HepG2 (cell line): ENCODE data around the gene FNDC3B. TPM values are rescaled to one million over a fixed set of nuclear protein-coding genes. Genes with fewer than 3 reads are reported as not detected.

ENCODE experiments used
- ATAC-seq: fragments of 200-7000 bp; cut with Tn5 transposase; 3 replicates; pipeline ENCODE4 v1.9.1; 2020; ENCODE audit warnings: mild to moderate bottlenecking, moderate library complexity
- BruUV-seq: library from RNA; stranded (reverse); fragments of 400-500 nt; replicated peaks from 2 replicates; lab custom pipeline; 2021; lab: Mats Ljungman, UMichigan
- CTCF ChIA-PET: fragments of 300-600 bp; formaldehyde crosslinking; extraction: SDS; loops from one replicate; lab custom pipeline; 2021; ENCODE audit warnings: low total read pairs, inconsistent platforms, low intra/inter-chr PET ratio; lab: Yijun Ruan, JAX
- POLR2A ChIA-PET: fragments of 350-600 bp; sonication (Branson Sonifier 250); formaldehyde crosslinking; loops from one replicate; lab custom pipeline; 2020; ENCODE audit warnings: antibody characterized with exemption, inconsistent platforms; lab: Yijun Ruan, JAX
- DNase-seq: peaks from one replicate; pipeline ENCODE4 v3.0.0-alpha.2; 2015; ENCODE audit warnings: low spot score
- FAIRE-seq: peaks from 3 replicates; lab custom pipeline; 2011; peaks lifted over from hg19 to GRCh38; lab: Jason Lieb, UNC
- H2AFZ ChIP-seq: one replicate; pipeline ENCODE4 v1.6.1; 2011; ENCODE audit warnings: low read length, inconsistent platforms
- H3K27ac ChIP-seq: fragments of 300-600 bp; 3 replicates; pipeline ENCODE4 v1.8.0; 2011; ENCODE audit warnings: mixed run types, mild to moderate bottlenecking, mixed read lengths, low read length, inconsistent platforms; ENCODE audit not compliant: insufficient read depth; ENCODE audit errors: extremely low read length
- H3K27me3 ChIP-seq, 2 experiments: fragments of 200-600 bp in 1 of 2; 2 replicates in 1 of 2; 3 replicates in 1 of 2; pipeline versions ENCODE4 v1.6.0 to v1.8.0; 2011; ENCODE audit warnings: low read length in 2 of 2, mild to moderate bottlenecking in 2 of 2, moderate library complexity in 2 of 2, inconsistent platforms in 1 of 2; ENCODE audit not compliant: insufficient read depth in 2 of 2, control insufficient read depth in 1 of 2
- H3K36me3 ChIP-seq, 2 experiments: fragments of 200-600 bp in 1 of 2; replicated peaks in 1 of 2; 2 replicates in 1 of 2; 3 replicates in 1 of 2; pipeline versions ENCODE4 v1.5.1 to v1.8.0; 2011; ENCODE audit warnings: low read length in 2 of 2, inconsistent platforms in 1 of 2; ENCODE audit not compliant: insufficient read depth in 2 of 2, control insufficient read depth in 1 of 2
- H3K4me1 ChIP-seq: 2 replicates; pipeline ENCODE4 v1.5.1; 2012; ENCODE audit warnings: low read length, inconsistent platforms; ENCODE audit not compliant: insufficient read depth
- H3K4me2 ChIP-seq: 2 replicates; pipeline ENCODE4 v1.6.0; 2011; ENCODE audit warnings: low read depth, low read length, inconsistent platforms
- H3K4me3 ChIP-seq, 3 experiments: fragments of 200-600 bp in 1 of 3; sonication (generic), shearing (Covaris generic) in 1 of 3; replicated peaks in 1 of 3; 2 replicates each; pipeline ENCODE4 v1.5.1; 2011 to 2016; ENCODE audit warnings: low read length in 3 of 3, inconsistent platforms in 2 of 3, low read depth in 2 of 3, mild to moderate bottlenecking in 2 of 3, control low read depth in 1 of 3, mixed read lengths in 1 of 3; ENCODE audit not compliant: insufficient read depth in 1 of 3
- H3K79me2 ChIP-seq: one replicate; pipeline ENCODE4 v1.6.1; 2011; ENCODE audit warnings: low read length, inconsistent platforms; ENCODE audit not compliant: insufficient read depth
- H3K9ac ChIP-seq: 2 replicates; pipeline ENCODE4 v1.6.0; 2011; ENCODE audit warnings: mild to moderate bottlenecking, low read depth, low read length, inconsistent platforms; ENCODE audit not compliant: insufficient read depth
- H3K9me3 ChIP-seq: 2 replicates; pipeline ENCODE4 v1.5.1; 2012; ENCODE audit warnings: mild to moderate bottlenecking, low read length
- H4K20me1 ChIP-seq: 2 replicates; pipeline ENCODE4 v1.6.0; 2011; ENCODE audit warnings: inconsistent platforms, mild to moderate bottlenecking, low read length, moderate library complexity; ENCODE audit not compliant: insufficient read depth
- ARID3A ChIP-seq: IDR thresholded peaks from 2 replicates; pipeline ENCODE4 v1.6.1; 2012; ENCODE audit warnings: low read depth, low read length, improper control_type of control experiment
- CENPX ChIP-seq: sonication (generic); formaldehyde crosslinking; IDR thresholded peaks from 2 replicates; pipeline ENCODE4 v1.9.0; 2021; ENCODE audit warnings: mild to moderate bottlenecking, missing genetic modification reagents, moderate library complexity
- HIVEP1 ChIP-seq: sonication (generic); formaldehyde crosslinking; IDR thresholded peaks from 2 replicates; pipeline ENCODE4 v1.4.0; 2020; ENCODE audit warnings: mild to moderate bottlenecking, missing genetic modification reagents
- KDM5B ChIP-seq: sonication (generic); formaldehyde crosslinking; IDR thresholded peaks from 2 replicates; pipeline ENCODE4 v1.4.0; 2020; ENCODE audit warnings: missing genetic modification reagents, mild to moderate bottlenecking, borderline replicate concordance
- KLF13 ChIP-seq: sonication (generic); formaldehyde crosslinking; IDR thresholded peaks from 2 replicates; pipeline ENCODE4 v1.4.0; 2020; ENCODE audit warnings: mild to moderate bottlenecking, missing genetic modification reagents
- PAF1 ChIP-seq: IDR thresholded peaks from 2 replicates; pipeline ENCODE4 v1.6.1; 2016; ENCODE audit warnings: missing genetic modification reagents, missing compliant biosample characterization
- PLRG1 ChIP-seq: fragments of 450-650 bp; conservative IDR thresholded peaks from 2 replicates; pipeline ENCODE4 v1.6.1; 2016
- RBM22 ChIP-seq: fragments of 200-400 bp; formaldehyde crosslinking; optimal IDR thresholded peaks from 2 replicates; pipeline ENCODE3; 2017; ENCODE audit warnings: mild to moderate bottlenecking, low read length, moderate library complexity
- SALL2 ChIP-seq: sonication (generic); formaldehyde crosslinking; IDR thresholded peaks from 2 replicates; pipeline ENCODE4 v1.8.1; 2023; ENCODE audit warnings: mild to moderate bottlenecking, missing genetic modification reagents, inconsistent platforms
- TIGD3 ChIP-seq: sonication (generic); formaldehyde crosslinking; IDR thresholded peaks from 2 replicates; pipeline ENCODE4 v1.5.1; 2020; ENCODE audit warnings: mild to moderate bottlenecking, missing genetic modification reagents, borderline replicate concordance
- TSC22D2 ChIP-seq: sonication (generic); formaldehyde crosslinking; IDR thresholded peaks from 2 replicates; pipeline ENCODE4 v1.5.1; 2020; ENCODE audit warnings: missing genetic modification reagents, mild to moderate bottlenecking, borderline replicate concordance
- ZNF274 ChIP-seq: sonication (generic); formaldehyde crosslinking; IDR thresholded peaks from 2 replicates; pipeline ENCODE4 v1.5.1; 2020; ENCODE audit warnings: mild to moderate bottlenecking, missing genetic modification reagents
- ZNF501 ChIP-seq: sonication (generic); formaldehyde crosslinking; IDR thresholded peaks from 2 replicates; pipeline ENCODE4 v1.5.1; 2020; ENCODE audit warnings: mild to moderate bottlenecking, moderate library complexity, missing genetic modification reagents
- ZNF816 ChIP-seq: sonication (generic); formaldehyde crosslinking; IDR thresholded peaks from 2 replicates; pipeline ENCODE4 v1.8.0; 2022; ENCODE audit warnings: missing genetic modification reagents, mild to moderate bottlenecking, borderline replicate concordance
- WGBS: methylation state at CpG from one replicate; pipeline ENCODE4 v1.1.6; 2017; ENCODE audit warnings: low lambda C conversion rate; 5-methylcytosine and 5-hydroxymethylcytosine counted together
- in situ Hi-C: cut with HindIII; loops from 2 replicates; pipeline ENCODE4 v1.10.0; 2017; ENCODE audit warnings: low pct_unique_long_range_greater_than_20kb; ENCODE audit not compliant: extremely low pct_ligation_motif_present
- intact Hi-C: fragments of 100-400 bp; cut with micrococcal nuclease; formaldehyde crosslinking; loops from one replicate; pipeline ENCODE4 v1.10.0; 2022; ENCODE audit not compliant: unreplicated experiment
- polyA plus RNA-seq, 8 experiments: library from polyadenylated mRNA; depleted of rRNA in 3 of 8; stranded (reverse) in 7 of 8; unstranded in 1 of 8; fragments of >200 nt; fragmentation: Illumina TruSeq in 4 of 8; extraction: Trizol in 4 of 8; gene quantifications; 2 replicates each; pipeline versions ENCODE4 v1.2.1 to v1.2.3, GENCODE V29; 2011 to 2016; ENCODE audit warnings: low read depth in 4 of 8, missing spikeins in 1 of 8, mixed read lengths in 1 of 8; ENCODE audit not compliant: insufficient read depth in 1 of 8
- total RNA-seq, 5 experiments: library from RNA; depleted of rRNA; stranded (reverse); fragments of >200 nt; fragmentation: Illumina TruSeq; extraction: Trizol; gene quantifications; 2 replicates each; pipeline ENCODE4 v1.2.3, GENCODE V29; 2016; ENCODE audit warnings: low read depth in 1 of 5

The FNDC3B gene
- total and polyA plus RNA-seq, 2 of the 13 experiments (the other 11 are each of a cell fraction or from before 2014, with no cell fraction given), result 74.8 to 103 TPM

GRCh38 chr3:172259111-172259541 lies 219.7 kb downstream of the FNDC3B start:
- TSS peak; percentile 2 for BruUV-seq
- Histone ChIP-seq H3K4me1 (peaks cover 46% of the 10 kb centered on the region), H3K9me3 (no peaks in the 10 kb centered on the region), H3K4me3 (no peak overlapping the region), H3K36me3 (peaks cover 23 to 87% of the 10 kb centered on the region in 2 experiments), H3K27ac (no peak overlapping the region), H3K9ac (no peak overlapping the region), H2AFZ (no peak overlapping the region), H3K79me2 (peaks cover 79% of the 10 kb centered on the region), H4K20me1 (peaks cover 97% of the 10 kb centered on the region), H3K4me2 (no peak overlapping the region), H3K27me3 (no peaks in the 10 kb centered on the region)
- FAIRE-seq, result no peak
- DNase-seq, result no peak
- CTCF ChIA-PET, result no interaction called here
- no peak for ATAC-seq
- no peak for TF ChIP-seq PLRG1
- no peak for TF ChIP-seq ARID3A
- no peak for TF ChIP-seq ZNF816 (CRISPR knock-in tag)
- no peak for TF ChIP-seq HIVEP1 (CRISPR knock-in tag)
- TF ChIP-seq TIGD3, result no peak
- TF ChIP-seq RBM22, result peak; percentile 98
- no peak for TF ChIP-seq CENPX
- peak; percentile 52; the same call in 1 of the 2 replicates for TF ChIP-seq PAF1 (CRISPR knock-in tag)
- no peak for TF ChIP-seq SALL2 (CRISPR knock-in tag)
- TF ChIP-seq ZNF274 (CRISPR knock-in tag), result no peak
- TF ChIP-seq KDM5B, result no peak
- TF ChIP-seq KLF13 (CRISPR knock-in tag), result no peak
- no peak for TF ChIP-seq TSC22D2
- no peak for TF ChIP-seq ZNF501 (CRISPR knock-in tag)
- intact Hi-C loops, result no loop called here
- in situ Hi-C loops, result no loop called here
- WGBS, result 92% methylated on average over 5 of the region's 6 CpGs
- POLR2A ChIA-PET, result no interaction called here
